Activated CD4-positive, CD25-positive, alpha-beta regulatory T cell treated with anti-CD3 and anti-CD28 coated beads, Interleukin-2, amount 50 U/mL, for 16 hours (primary cell): ENCODE measurements around the gene AJUBA.
A peak's percentile ranks its signal among the peaks of the same experiment; 100 is the strongest.
"Not testable (repeated sequence)": the region's sequence is repeated elsewhere in the genome, so short reads cannot be mapped to it uniquely, and the experiment has no call there.

Experiments
- DNase-seq: peaks from one replicate; pipeline ENCODE4 v3.0.0-alpha.2; 2020; ENCODE audit warnings: low read depth, low spot score

Gene AJUBA

DNA sequence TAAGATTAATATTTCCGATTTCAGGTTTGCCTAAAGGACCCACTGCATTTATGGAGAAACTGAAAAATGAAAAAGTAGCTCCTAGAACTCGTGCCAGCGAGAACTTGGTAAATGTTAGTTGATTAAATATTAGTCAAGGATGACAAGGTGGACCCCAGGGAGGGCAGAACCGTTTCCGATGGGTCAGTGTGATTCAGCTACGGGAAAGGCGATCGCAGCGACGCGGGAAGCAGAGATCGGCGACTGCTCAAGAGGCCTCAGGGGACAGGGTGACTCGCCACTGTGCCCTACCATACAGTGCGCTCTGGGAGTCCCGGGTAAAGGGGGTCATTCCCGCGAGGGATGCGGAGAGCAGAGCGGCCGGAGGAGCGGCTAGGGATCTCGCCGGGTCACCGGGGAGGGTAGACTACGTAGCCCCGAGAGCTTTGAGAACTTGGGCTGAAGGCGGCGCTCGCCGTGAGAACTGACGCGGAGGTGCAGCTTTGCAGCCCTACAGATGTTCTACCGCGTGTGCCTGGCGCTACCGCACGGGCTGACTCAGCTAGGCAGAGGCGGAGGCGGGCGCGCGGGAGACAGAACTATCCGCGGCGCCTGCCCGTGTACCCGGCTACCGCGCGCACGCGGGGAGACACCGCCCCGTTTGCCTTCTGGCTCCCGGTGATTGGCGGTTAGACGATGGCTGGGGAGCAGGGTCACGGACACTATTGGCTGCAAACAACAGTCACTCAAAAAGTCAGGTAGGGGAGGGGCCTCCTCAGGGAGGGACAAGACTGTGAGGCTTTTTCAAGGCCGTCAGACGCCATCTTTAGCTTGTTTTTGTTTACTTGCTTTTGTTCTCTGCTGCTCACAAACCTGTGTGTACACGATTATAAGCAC is 24.4 kb upstream of the AJUBA start:
- DNase-seq: peak; percentile 95

DNA sequence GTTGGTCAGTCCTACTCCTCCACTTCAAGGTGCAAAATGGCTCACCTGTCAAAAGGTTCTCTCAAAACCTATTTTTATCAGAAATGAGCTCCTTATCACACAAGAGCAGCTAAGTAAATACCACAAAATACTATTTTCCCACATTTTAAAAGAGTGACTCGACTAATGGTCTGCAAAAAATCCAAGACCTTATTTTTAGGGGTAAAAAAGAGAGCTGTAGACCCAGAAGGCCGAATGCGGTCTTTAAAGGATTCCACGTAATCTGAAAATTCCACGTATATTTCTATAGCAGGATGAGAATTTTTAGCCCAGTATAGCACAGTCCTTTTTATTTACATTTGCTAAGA is 23.8 kb upstream of the AJUBA start:
- DNase-seq: no peak

DNA sequence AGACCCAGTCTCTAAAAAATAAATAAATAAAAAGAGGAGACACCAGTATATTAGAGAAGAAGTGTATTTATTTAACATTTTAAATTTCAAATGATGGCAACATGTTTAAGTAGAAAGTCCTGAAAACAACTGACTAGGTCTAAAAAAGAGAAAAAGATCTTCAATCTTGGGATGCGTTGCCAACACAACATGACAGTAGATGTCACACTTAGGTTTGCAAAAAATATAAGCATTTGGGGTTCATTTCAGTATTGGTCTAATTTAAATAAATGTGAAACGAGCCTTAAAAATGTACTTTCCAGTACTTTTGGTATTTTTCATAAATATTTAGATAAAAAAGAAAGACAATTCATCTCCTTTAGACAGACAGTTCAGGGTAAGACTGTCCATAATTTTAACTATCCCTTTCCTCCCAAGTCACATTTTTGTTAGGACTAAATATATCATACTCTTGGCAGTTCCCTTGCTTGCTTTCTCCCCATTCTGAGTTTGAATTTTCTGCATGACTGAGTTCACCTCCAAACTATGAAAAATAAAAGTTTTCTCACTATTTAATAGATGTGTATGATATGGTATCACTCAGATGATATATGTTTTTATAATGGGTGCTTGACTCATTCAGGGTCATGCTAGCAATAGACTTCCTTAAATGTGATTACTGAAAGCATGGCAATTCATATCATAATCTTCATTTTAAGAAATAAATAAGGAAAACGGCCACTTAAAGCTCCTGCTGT is 23.3 kb upstream of the AJUBA start:
- DNase-seq: no peak

DNA sequence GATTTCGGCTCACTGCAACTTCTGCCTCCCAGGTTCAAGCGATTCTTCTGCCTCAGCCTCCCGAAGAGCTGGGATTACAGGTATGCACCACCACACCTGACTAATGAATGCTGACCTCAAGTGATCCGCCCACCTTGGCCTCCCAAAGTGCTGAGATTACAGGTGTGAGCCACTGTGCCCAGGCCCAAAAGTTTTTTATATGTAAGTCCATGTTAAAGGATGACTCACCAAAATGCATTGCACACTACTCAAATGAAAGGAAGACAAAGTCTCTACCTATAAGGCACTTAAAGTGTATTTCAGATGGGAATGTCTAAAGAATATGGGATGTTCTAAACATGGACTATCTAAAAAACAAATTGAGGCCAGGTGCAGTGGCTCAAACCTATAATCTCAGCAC is 21.9 kb upstream of the AJUBA start:
- not testable (repeated sequence) for DNase-seq

DNA sequence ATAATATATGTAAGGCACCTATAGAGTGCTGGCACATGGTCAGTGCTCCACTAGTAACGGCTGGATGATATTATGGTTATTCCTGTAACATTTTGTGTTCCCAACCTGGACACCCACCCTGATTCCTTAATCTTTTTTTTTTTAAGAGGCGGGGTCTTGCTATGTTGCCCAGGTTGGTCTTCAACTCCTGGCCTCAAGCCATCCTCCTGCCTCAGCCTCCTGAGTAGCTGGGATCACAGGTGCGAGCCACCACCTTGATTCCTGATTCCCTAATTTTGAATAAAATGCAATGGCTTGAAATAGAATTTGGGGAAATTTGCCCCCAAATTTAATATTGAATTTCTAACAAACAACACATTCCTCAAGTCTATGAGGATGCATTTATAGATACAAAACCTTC is 20.2 kb upstream of the AJUBA start:
- no peak for DNase-seq

DNA sequence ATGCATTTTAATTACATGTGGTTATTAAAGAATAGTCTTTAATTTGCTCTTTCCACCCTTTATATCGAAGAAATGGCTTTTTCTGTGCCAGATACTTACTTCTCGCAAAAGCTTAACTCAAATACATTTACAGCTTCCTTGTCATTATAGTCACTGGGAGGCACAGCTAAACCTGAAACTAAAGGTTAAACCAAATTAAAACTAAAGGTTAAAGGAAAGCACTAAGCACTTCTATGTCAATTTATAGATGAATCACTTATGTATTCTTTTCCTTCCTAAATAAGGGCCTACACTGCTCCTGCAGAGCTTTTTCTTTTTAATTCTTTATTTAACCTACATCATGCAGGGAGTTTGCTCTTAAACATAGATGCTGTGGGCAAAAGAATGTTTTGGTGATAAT is 18.5 kb upstream of the AJUBA start:
- DNase-seq: no peak

DNA sequence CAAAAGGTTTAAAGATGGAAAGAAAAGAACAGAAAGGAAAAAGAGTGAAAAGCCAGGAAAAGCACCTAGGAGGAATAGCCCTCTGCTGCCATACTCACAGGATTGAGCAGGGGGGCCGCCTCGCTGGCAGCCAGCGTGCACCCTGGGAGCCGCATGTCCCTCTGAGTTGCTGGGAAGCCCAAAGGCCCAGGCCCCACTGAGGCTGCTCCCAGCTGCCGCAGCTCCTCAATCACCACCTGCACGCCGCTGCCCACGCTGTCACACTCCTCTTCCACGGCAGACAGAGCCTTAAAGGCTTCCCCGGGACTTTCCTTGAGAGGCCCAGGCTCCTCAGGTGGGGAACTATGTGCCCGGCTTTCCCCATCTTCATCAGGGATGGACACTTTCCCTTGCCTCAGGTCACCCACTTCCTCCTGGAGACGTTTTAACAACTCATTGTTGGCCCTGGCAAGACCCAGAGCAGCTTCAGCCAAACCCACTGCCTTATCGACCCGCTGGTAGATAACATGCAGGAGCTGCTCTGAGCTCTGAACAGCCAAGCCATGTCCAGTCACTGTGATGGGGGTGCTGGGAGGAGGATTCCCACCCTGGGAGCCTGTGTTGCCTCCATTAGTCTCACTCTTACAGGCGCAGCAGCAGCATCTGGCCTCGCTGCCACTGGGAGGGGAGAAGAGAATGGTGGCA is 16.1 kb upstream of the AJUBA start:
- DNase-seq: no peak

DNA sequence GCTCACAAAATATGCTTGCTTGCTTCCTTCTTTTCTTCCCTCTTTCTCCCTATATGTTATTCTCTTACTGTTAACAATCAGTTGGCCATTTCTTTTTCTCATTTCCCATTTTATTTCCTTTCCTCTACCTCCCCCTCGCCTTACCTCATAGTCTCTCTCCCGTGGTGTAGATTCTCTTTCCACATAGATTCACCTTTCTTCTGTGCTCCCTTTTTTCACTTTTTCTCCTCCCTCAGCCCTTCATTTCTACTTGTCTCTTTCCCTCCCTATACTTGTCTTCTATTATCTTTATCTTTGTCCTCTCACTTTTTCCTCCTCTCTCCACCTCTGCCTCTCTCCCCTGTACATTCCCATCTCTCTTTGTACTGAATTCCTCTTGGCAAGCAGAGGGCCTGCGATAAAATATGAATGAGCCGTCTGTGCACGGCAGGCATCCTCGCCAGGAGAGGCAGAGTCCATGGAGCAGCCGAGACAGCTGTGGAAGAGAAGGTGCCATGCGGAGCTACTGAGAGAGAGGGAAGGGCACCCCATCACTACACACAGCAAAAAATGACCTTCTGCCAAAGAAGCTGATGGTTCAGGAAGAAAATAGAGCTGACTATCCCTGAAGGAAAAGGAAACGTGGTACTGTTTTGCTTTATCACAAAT is 15.4 kb upstream of the AJUBA start:
- DNase-seq: no peak

DNA sequence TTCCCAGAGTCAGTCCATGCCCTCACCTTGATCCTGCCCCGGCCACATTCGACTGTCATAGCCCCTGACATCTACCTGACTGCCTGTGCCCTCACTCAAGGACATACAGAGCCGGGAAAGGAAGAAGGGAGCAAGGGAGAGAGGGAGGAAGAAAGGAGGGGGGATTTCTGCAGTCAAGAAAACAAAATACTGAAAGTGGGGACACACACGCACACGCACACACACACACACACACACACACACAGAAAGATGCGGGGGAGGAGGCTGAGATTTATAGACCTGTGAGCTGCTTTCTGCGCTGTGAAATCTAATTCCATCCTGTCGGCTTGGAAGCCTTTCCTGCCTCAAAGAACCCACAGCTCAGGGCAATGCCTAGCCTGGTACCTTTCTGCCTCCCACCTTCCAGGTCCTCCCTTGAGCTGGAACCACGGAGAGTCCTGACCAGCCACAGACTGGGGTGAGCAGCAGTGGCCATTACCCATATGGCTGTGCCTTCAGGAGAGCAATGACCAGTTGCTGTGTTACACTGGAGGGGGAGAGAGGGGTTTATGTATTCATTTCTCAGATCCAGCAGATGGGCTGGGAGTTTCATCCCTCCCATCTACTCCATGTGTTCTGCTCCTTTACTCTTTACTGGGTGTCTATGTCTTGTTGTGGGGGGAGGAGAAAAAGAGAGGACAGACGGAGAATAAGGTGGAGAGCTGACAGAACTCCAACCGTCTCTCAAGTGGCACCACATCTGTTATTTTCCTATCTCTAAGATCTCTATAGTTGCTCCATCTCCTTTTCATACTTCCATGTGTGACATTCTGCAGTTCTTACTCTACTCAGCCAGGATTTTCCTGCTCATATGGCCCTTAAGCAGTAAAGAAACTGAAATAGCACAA is 14.7 kb upstream of the AJUBA start:
- no peak for DNase-seq

DNA sequence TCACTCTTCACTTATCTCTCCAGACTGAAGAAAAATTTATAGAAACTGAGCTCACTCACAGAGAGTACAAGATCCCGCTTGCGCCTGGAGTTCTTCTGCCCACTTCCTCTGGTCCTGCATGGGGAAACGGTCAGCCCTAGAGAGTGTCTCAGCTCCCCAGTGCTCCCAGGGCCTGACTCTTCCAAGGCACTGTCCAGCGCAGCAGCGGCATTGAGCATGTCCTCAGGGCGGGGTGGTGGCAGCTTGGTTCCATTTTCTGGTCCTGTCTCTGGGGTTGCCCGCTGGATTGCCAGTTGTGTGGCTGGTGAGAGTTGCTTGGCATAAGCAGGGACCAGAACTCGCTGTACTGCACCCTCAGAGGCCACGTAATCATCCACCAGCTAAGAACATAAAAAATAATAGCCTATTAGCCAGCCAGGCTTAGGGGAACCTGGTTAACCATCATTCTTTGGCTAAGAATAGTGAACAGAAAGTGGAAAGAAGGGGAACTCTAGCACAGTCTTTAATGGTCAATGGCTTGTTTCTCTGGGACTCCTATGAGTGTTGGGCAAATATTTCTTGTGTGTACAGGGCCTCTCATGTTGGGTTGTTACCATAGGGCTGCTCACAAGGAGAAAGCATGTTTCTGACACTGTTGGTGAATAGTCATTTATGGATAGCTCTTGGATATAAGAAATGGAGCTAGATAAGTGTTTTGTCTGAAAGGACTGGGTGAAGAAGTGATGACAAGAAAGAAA is 13.7 kb upstream of the AJUBA start:
- DNase-seq: no peak

DNA sequence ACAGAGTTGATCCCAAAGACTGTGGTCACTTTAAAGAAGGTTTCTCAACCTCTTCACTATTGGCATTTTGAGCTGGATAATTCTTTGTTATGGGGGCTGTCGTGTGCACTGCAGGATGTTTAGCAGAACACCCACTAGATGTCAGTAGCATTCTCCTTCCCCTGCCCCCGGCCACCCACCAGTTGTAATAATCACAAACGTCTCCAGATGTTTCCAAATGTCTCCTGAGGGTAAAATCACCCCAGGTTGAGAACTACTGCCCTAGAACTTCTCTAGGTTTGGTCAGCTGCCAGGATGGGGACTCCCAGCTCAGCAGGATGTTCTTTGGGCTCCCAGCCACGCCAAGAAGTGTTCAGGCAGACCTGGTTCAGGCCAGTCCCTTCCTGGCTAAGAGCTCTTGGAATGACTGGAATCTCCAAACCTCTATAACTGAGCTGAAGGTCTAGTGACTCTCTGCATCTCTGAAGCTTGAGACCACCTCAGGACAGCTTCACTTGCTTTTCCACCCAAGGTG is 12.5 kb upstream of the AJUBA start:
- no peak for DNase-seq

DNA sequence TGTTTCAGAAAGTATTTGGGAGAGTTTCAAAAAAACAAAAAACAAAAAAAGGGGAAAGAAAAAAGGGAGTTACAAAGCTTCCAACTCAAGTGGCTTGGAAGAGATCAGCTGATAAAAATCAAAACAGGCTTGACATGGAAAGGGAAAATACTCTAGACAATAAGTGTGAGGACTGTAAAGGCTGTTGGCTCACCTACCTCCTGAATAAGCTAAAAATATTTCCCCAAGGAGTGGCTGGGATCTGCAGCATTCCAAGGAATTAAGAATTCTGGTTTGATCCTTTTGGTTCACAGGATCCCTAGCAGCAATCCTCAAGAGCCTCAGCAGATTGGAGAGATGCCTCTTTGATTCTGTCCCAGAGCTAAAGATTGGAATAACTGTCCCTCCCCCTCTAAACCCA is 11.2 kb upstream of the AJUBA start:
- no peak for DNase-seq

DNA sequence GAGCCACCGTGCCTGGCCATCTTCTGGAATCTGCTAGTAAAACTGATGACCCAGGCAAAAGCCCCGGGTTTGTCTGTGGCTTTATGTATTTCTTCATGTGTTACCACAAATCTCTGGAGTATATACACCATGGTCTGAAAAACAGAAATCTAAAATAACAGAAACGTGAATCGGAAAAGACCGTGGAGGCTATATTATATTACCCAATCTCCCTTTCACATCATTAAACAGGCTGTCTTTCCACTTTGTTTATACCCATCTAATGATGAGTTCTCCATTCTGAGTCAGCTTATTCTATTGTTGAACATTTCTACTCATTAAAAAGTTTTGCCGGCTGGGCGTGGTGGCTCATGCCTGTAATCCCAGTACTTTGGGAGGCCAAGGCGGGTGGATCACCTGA is 9.5 kb upstream of the AJUBA start:
- no peak for DNase-seq

DNA sequence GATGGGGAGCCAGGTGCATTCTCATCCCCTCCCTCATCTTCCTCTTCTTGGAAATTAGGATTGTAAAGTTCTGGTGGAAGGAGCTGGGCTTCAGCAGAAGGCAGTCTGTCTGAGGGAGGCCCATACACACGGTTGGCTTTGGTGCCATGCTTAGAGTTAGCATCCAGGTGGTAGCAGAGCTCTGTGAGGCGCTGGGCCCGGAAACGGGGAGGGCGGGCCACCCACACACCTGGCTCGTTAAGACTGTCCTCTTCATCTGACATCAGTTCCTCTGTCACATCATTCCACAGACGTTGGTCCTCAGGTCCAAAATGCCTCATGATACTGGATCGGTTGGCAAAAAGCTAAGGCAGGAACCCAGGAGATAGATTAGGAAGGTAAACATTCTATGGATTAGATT is 4.9 kb upstream of the AJUBA start:
- DNase-seq: no peak

DNA sequence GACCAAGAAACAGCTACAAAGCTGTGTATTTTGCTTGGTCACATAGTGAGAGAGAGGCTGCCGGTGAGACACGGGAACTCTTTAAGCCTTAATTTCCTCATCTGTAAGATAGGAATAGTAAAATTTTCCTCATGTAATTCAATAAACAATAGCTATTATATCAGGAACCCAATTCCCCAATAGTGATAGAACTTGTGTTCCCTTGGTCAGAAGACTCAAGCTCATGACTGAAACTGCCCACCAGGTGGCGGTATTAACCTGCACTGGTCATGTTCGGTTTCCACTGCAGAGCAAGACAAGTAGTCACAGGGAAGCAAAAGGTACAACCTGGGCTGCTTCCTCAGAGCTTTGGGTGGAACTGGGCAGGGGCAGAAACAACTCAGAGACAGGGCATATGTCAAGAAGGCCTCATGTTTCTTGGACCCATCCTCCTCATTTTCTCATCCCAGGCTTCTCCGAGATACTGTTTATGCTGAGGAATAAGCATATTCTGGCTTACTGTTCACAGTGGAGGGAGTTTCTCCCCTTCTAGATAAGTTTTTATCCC is 4.2 kb upstream of the AJUBA start:
- peak; percentile 79 for DNase-seq

DNA sequence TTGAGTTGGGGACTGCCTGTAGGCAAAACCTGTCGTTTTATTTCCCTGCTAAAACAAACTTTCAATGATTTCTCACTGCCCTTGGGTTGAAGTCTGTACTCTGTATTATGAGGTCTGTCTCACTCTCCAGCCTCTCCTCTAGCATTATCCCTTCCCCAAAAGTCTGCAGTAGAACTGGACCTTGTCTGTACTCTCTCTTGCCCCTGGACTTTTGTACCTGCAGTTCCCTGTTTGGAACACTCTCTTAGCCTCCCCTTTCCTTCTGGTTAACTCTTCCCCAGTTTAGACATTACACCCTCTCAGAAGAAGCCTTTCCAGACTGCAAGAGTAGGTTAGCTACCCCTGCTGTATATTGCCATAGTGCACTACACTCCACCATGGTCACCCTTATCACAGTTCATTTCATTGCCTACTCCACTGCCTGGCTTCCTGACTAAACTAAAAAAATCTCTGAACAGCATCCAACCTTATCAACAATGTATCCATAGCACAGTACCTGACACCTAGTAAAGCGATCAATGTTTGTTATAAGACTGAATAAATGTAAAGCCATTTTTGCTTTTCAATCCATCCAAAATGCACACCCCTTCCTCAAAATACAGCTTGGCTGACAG is 3.6 kb upstream of the AJUBA start:
- no peak for DNase-seq

DNA sequence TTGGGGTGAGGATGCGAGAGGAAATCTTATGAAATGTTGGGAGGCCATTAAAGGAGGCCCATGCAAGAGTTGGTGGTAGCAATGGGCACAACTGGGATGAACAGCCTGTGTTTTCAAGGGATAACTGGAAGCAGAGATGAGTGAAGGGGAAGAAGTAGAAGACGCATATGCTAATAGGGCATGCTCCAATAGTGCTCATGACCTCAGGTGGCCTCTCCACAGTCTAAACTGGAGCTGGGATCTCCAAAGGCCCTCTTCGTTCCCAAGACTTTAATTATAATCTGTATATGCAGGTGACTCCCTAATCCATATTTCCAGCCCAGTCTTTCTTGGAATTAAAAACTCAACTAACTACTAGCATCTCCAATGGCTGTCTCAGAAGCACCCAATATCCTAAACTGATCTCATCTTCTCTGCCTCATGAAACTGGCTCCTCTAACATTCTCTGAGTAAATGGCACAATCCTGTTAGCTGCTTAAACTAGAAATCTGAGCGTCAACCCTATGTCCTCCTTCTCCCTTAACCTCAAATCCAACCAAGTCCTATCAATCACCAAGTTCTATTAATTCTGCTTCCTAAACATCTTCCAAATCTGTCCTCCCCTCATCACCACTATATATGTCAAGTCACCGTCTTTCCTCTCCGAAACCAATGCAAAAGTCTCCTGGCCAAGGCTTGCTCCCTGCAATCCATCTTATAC is 2.8 kb upstream of the AJUBA start:
- no peak for DNase-seq

DNA sequence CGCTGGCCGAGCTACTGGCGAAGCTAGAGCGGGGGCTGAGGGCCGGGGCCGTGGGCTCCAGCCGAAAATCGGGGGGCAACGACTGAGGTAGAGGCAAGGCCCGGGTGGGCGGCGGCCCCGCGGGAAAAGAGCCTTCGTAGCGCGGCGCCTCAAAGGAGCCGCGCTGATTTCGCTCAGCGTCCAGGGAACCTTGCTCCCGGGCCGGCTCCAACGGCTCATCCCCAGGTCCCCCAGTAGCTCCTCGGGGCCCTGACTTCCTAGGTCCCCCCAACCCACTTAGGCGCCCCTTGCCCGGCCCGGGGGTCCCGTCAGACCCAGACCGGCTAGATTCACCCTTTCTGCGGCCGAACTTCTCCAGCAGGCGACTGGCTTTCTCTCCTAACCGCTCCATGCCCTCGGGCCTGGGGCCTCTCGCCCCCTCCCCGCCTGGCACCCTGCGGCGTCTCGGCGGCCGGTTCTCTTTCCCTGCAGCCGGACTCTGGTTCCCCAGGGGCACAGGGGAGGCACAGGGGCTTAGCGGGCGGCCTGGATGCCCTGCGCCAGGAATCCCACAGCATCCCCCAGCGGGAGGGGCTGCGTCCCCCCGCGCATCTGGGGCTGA is 375 bp downstream of the AJUBA start:
- DNase-seq: no peak
